Psoas muscle (tissue), 8 donors: ENCODE results near the gene DDX17. TPM values are rescaled to one million over a fixed set of nuclear protein-coding genes. Genes with fewer than 3 reads are reported as not detected.

Experiments
- ATAC-seq, 4 donors: fragments of 200-7000 bp; cut with Tn5 transposase; one replicate each; pipeline ENCODE4 v1.9.1; 2020; ENCODE audit warnings: moderate library complexity in 3 of 4, mild to moderate bottlenecking in 2 of 4
- DNase-seq, 2 donors: peaks; one replicate each; pipeline ENCODE4 v3.0.0-alpha.2; 2020
- H3K27ac ChIP-seq: fragments of 200-600 bp; one replicate; pipeline ENCODE4 v1.8.0; 2022
- H3K27me3 ChIP-seq, 3 donors: fragments of 200-600 bp in 1 of 3; one replicate each; pipeline versions ENCODE4 v1.6.1 to v1.8.0; 2013 to 2022; ENCODE audit warnings: low read length in 2 of 3, mild to moderate bottlenecking in 2 of 3, moderate library complexity in 1 of 3; ENCODE audit not compliant: insufficient read depth in 3 of 3
- H3K36me3 ChIP-seq, 2 donors: fragments of 200-600 bp in 1 of 2; one replicate each; pipeline versions ENCODE4 v1.6.1 to v1.8.0; 2013 to 2022; ENCODE audit warnings: low read depth in 1 of 2, mild to moderate bottlenecking in 1 of 2, moderate library complexity in 1 of 2; ENCODE audit not compliant: insufficient read depth in 1 of 2
- H3K4me1 ChIP-seq: fragments of 200-600 bp; one replicate; pipeline ENCODE4 v1.8.0; 2022
- H3K4me3 ChIP-seq: fragments of 200-600 bp; one replicate; pipeline ENCODE4 v1.8.0; 2022; ENCODE audit warnings: mild to moderate bottlenecking
- H3K9me3 ChIP-seq: fragments of 200-600 bp; one replicate; pipeline ENCODE4 v1.8.0; 2022
- CTCF ChIP-seq: fragments of 200-600 bp; IDR thresholded peaks from one replicate; pipeline ENCODE4 v1.8.0; 2022; ENCODE audit warnings: antibody characterized with exemption
- WGBS, 3 donors: extraction: QIAGEN DNeasy Blood & Tissue Kit; methylation state at CpG; one replicate each; pipeline versions ENCODE4 v1.1.6 to v1.1.7; 2013; 5-methylcytosine and 5-hydroxymethylcytosine counted together
- intact Hi-C, 2 donors: fragments of 100-400 bp; cut with DNase I; formaldehyde crosslinking; loops; one replicate each; pipeline versions ENCODE4 v1.11.0 to v1.14.2; 2022
- long read RNA-seq, 2 donors: library from polyadenylated mRNA; unstranded; transcript quantifications; one replicate each; pipeline ENCODE4 v2.0.0, GENCODE V29; 2021
- polyA plus RNA-seq, 3 donors: library from polyadenylated mRNA; stranded (reverse); fragments of 200-250 nt; gene quantifications; one replicate each; pipeline ENCODE4 v1.2.3, GENCODE V29; 2013
- total RNA-seq, 4 donors: library from RNA; stranded (reverse); fragmentation: NEBNext Ultra II Directional in 2 of 4; extraction: Animal tissue kit (Norgen Biotek cat#: 25700) in 2 of 4; gene quantifications; one replicate each; pipeline versions ENCODE4 v1.2.1 to v1.2.4, GENCODE V29; 2021 to 2023
- donor health status: healthy with polysubstance abuse.
- donor health status: DM: no; HTN: no; CAD: no; lungs with moderate emphysema.
- donor health status: Bipolar disorder and iron deficiency.
- donor health status: healthy.
- donor health status: DM: yes; HTN: yes; CAD: no.
- donor health status: DM: no; HTN: no; CAD: no.
- donor health status: DM: no; HTN: no; CAD: no.
- donor health status: DM: yes; HTN: yes; CAD: no.

Gene DDX17
- total RNA-seq, result 100 to 1,000 TPM; 127 to 173 (median 150) TPM
- polyA plus RNA-seq, result 10 to 100 TPM; 41.4 to 87.7 (median 49.5) TPM
- long read RNA-seq, donor 1, full-length matches to known transcripts, result 11 of 19 reads
- long read RNA-seq, donor 1, partial matches to known transcripts, result 2 of 19 reads
- long read RNA-seq, donor 1, other reads (novel, unspliced or antisense), result 6 of 19 reads
- long read RNA-seq, donor 2, full-length matches to known transcripts, result 3 of 36 reads
- long read RNA-seq, donor 2, partial matches to known transcripts, result 21 of 36 reads
- long read RNA-seq, donor 2, other reads (novel, unspliced or antisense), result 12 of 36 reads

GRCh38 chr22:38506118-38506962 lies at the start of gene DDX17:
TSS of gene DDX17 (minus strand) at chr22:38506311.
- Histone ChIP-seq H3K4me3 (peak within 1 kb of the TSS; percentile 87), H3K4me1 (peaks cover 37% of the 10 kb centered on the region), H3K27ac (peak within 1 kb of the TSS; percentile 100), H3K27me3 (no peaks in the 10 kb centered on the region), H3K9me3 (no peaks in the 10 kb centered on the region), H3K36me3 (peaks cover 0 to 29% of the 10 kb centered on the region in 2 donors)
- TF ChIP-seq CTCF, result no peak
- intact Hi-C loops, result loop anchor here (5.0 to 10.0 kb wide), 4 partner anchors 61 to 178 kb away; partner anchors contain the start of genes DMC1 (in 1 of the 2) and TOMM22 (in 1 of the 2)
- WGBS, 3 donors, result 0% methylated on average over 73 to 83 of the region's 83 CpGs
- DNase-seq (peak; percentile 91 to 95), ATAC-seq (peak; percentile 85 to 89 (median 86))

GRCh38 chr22:38554281-38554680 lies 48.2 kb upstream of the DDX17 start:
- no peak for DNase-seq
- Histone ChIP-seq H3K9me3 (no peaks in the 10 kb centered on the region), H3K27me3 (no peaks in the 10 kb centered on the region), H3K36me3 (no peaks in the 10 kb centered on the region), H3K27ac (no peak overlapping the region), H3K4me1 (no peaks in the 10 kb centered on the region), H3K4me3 (no peak overlapping the region)
- intact Hi-C loops, result no loop called here
- ATAC-seq, result no peak
- WGBS, 3 donors, result 82 to 88% (median 86%) methylated on average over 3 of the region's 3 CpGs
- TF ChIP-seq CTCF, result no peak

DNA sequence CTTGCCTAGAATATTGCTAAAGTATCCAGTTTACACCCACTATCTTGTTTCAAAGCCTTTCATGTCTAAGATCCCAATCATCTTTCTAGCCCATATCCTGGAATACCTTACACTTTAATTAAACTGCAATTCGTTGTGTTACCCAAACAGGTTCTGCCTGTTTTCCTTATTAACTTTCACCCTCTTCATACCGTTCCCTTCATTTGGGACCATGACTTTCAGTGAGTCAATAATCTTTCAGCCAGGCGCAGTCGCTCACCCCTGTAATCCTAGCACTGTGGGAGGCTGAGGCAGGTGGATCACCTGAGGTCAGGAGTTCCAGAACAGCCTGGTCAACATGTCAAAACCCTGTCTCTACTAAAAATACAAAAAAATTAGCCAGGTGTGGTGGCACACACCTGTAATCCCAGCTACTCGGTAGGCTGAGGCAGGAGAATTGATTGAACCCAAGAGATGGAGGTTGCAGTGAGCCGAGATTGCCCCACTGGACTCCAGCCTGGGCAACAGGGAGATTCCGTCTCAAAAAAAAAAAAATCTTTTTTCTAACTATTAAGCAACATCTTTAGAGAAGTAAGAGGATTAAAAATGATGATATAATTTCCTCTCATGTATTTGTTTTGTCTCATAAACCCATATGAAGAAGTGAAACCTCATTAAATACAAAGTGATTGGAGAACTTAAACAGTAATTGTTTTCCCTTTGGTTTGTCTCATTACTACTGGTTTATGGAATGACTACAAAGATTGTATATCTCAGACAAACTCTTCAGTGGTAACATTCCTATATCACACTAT lies 43.2 kb upstream of the DDX17 start:
- intact Hi-C loops, result no loop called here
- Histone ChIP-seq H3K36me3 (no peaks in the 10 kb centered on the region), H3K9me3 (no peaks in the 10 kb centered on the region), H3K4me3 (no peak overlapping the region), H3K27ac (no peak overlapping the region), H3K27me3 (no peaks in the 10 kb centered on the region), H3K4me1 (no peaks in the 10 kb centered on the region)
- no peak for TF ChIP-seq CTCF
- ATAC-seq (no peak), DNase-seq (no peak)
- 83 to 88% (median 86%) methylated on average over 7 of the region's 7 CpGs for WGBS, 3 donors

GRCh38 chr22:38540701-38541100 lies 34.6 kb upstream of the DDX17 start:
- no peak overlapping the region for H3K27ac ChIP-seq
- intact Hi-C loops, result no loop called here
- no peaks in the 10 kb centered on the region for H3K36me3 ChIP-seq
- no peak for TF ChIP-seq CTCF
- ATAC-seq (no peak), DNase-seq (no peak)
- 87 to 94% (median 90%) methylated on average over 2 of the region's 2 CpGs for WGBS, 3 donors
- H3K4me1 ChIP-seq, result no peaks in the 10 kb centered on the region
- H3K4me3 ChIP-seq, result no peak overlapping the region
- no peaks in the 10 kb centered on the region for H3K9me3 ChIP-seq
- H3K27me3 ChIP-seq, result no peaks in the 10 kb centered on the region
